ENCODE results near the gene APOO. TPM values are rescaled to one million over a fixed set of nuclear protein-coding genes. Genes with fewer than 3 reads are reported as not detected.

APOO gene
- total RNA-seq, 2 donors from 2014 or later = 47.9 to 74.2 TPM

GRCh38 chrX:23890933-23891332, 16.8 kb downstream of the APOO start:
- Histone ChIP-seq H3K9me3 (ENCODE audit: control insufficient read depth, low read length) (no peaks in the 10 kb centered on the region), H3K36me3 (ENCODE audit: control insufficient read depth, insufficient read depth, low read length) (no peaks in the 10 kb centered on the region), H3K9ac (ENCODE audit: extremely low read depth, low read length, poor library complexity, severe bottlenecking) (no peak overlapping the region), H3K4me3 (ENCODE audit: low read length) (no peak overlapping the region), H3K4me1 (ENCODE audit: control insufficient read depth, insufficient read depth, low read length) (no peaks in the 10 kb centered on the region), H3K27ac (ENCODE audit: low read depth, low read length) (no peak overlapping the region), H3K27me3 (ENCODE audit: control insufficient read depth, insufficient read depth, low read length, poor library complexity, severe bottlenecking) (no peaks in the 10 kb centered on the region)
- H3K4me3 Mint-ChIP-seq = no peak overlapping the region
- no peak for DNase-seq
- no peaks in the 10 kb centered on the region for H3K27me3 Mint-ChIP-seq (ENCODE audit: insufficient read depth)
- H3K4me1 Mint-ChIP-seq = peaks cover 10% of the 10 kb centered on the region
- WGBS, 2 experiments (ENCODE audit: insufficient coverage in 1 of 2, insufficient read length in 1 of 2) = 76 to 95% methylated on average over 3 to 4 of the region's 4 CpGs
- peaks cover 11% of the 10 kb centered on the region for H3K36me3 Mint-ChIP-seq (ENCODE audit: low read depth)
- H3K27ac Mint-ChIP-seq = no peak overlapping the region
- TF ChIP-seq CTCF (conservative IDR thresholded peaks at IDR 0.05) = no peak
- no peaks in the 10 kb centered on the region for H3K9me3 Mint-ChIP-seq

GRCh38 chrX:23888887-23889501, 18.7 kb downstream of the APOO start:
- H3K27ac ChIP-seq (ENCODE audit: low read depth, low read length) = no peak overlapping the region
- no peaks in the 10 kb centered on the region for H3K27me3 ChIP-seq (ENCODE audit: control insufficient read depth, insufficient read depth, low read length, poor library complexity, severe bottlenecking)
- no peak for DNase-seq
- no peak overlapping the region for H3K27ac Mint-ChIP-seq
- WGBS, 2 experiments (ENCODE audit: insufficient coverage in 1 of 2, insufficient read length in 1 of 2) = 92 to 100% methylated on average over 1 to 3 of the region's 3 CpGs
- TF ChIP-seq CTCF (conservative IDR thresholded peaks at IDR 0.05) = no peak
- no peak overlapping the region for H3K9ac ChIP-seq (ENCODE audit: extremely low read depth, low read length, poor library complexity, severe bottlenecking)
- no peak overlapping the region for H3K4me3 Mint-ChIP-seq
- H3K4me1 Mint-ChIP-seq = peaks cover 21% of the 10 kb centered on the region
- no peaks in the 10 kb centered on the region for H3K27me3 Mint-ChIP-seq (ENCODE audit: insufficient read depth)
- H3K9me3 ChIP-seq (ENCODE audit: control insufficient read depth, low read length) = no peaks in the 10 kb centered on the region
- no peak overlapping the region for H3K4me3 ChIP-seq (ENCODE audit: low read length)
- H3K36me3 ChIP-seq (ENCODE audit: control insufficient read depth, insufficient read depth, low read length) = no peaks in the 10 kb centered on the region
- no peaks in the 10 kb centered on the region for H3K4me1 ChIP-seq (ENCODE audit: control insufficient read depth, insufficient read depth, low read length)
- peaks cover 10% of the 10 kb centered on the region for H3K36me3 Mint-ChIP-seq (ENCODE audit: low read depth)
- H3K9me3 Mint-ChIP-seq = no peaks in the 10 kb centered on the region

- peaks cover 31% of the 10 kb centered on the region for H3K4me1 Mint-ChIP-seq
- H3K9me3 Mint-ChIP-seq = no peaks in the 10 kb centered on the region
- H3K27me3 ChIP-seq (ENCODE audit: control insufficient read depth, insufficient read depth, low read length, poor library complexity, severe bottlenecking) = no peaks in the 10 kb centered on the region
- no peak overlapping the region for H3K9ac ChIP-seq (ENCODE audit: extremely low read depth, low read length, poor library complexity, severe bottlenecking)
- DNase-seq = no peak
- no peak overlapping the region for H3K27ac Mint-ChIP-seq
- H3K36me3 Mint-ChIP-seq (ENCODE audit: low read depth) = peaks cover 10% of the 10 kb centered on the region
- no peaks in the 10 kb centered on the region for H3K27me3 Mint-ChIP-seq (ENCODE audit: insufficient read depth)
- no peak overlapping the region for H3K27ac ChIP-seq (ENCODE audit: low read depth, low read length)
- H3K4me3 ChIP-seq (ENCODE audit: low read length) = no peak overlapping the region
- H3K4me3 Mint-ChIP-seq = no peak overlapping the region
- 86% methylated on average over 4 of the region's 4 CpGs; no CpG with 5 or more reads in 1 of the 2 experiments for WGBS, 2 experiments (ENCODE audit: insufficient coverage in 1 of 2, insufficient read length in 1 of 2)
- TF ChIP-seq CTCF (conservative IDR thresholded peaks at IDR 0.05) = no peak
- no peaks in the 10 kb centered on the region for H3K36me3 ChIP-seq (ENCODE audit: control insufficient read depth, insufficient read depth, low read length)
- no peaks in the 10 kb centered on the region for H3K9me3 ChIP-seq (ENCODE audit: control insufficient read depth, low read length)
- no peaks in the 10 kb centered on the region for H3K4me1 ChIP-seq (ENCODE audit: control insufficient read depth, insufficient read depth, low read length)
These were observed 19.8 kb downstream of the APOO start for GRCh38 chrX:23887918-23888317.

Measured in endodermal cell (in vitro differentiated cells).